B cell (primary cell): Measurements from ENCODE around the gene ELMO1. TPM values are rescaled to one million over a fixed set of nuclear protein-coding genes. Genes with fewer than 3 reads are reported as not detected.

ENCODE experiments used
- ATAC-seq: fragments of 200-7000 bp; cut with Tn5 transposase; one replicate; pipeline ENCODE4 v1.10.0; 2021; ENCODE audit warnings: low read depth, mild to moderate bottlenecking, moderate number of reproducible peaks, moderate library complexity
- CTCF ChIA-PET: fragments of 350-600 bp; sonication (Branson Sonifier 250); formaldehyde crosslinking; loops from one replicate; lab custom pipeline; 2021; ENCODE audit warnings: antibody characterized with exemption, inconsistent platforms; lab: Charles Lee
- POLR2A ChIA-PET: fragments of 350-600 bp; sonication (Branson Sonifier 250); formaldehyde crosslinking; loops from one replicate; lab custom pipeline; 2021; ENCODE audit warnings: antibody characterized with exemption; lab: Charles Lee
- DNase-seq: peaks from one replicate; pipeline ENCODE4 v3.0.0; 2013
- H2AFZ ChIP-seq: 2 replicates; pipeline ENCODE4 v1.6.1; 2012; ENCODE audit warnings: mild to moderate bottlenecking, low read depth, low read length; ENCODE audit not compliant: insufficient read depth, poor library complexity, severe bottlenecking
- H3K27ac ChIP-seq, 2 donors: 1 replicate in 1 of 2; 2 replicates in 1 of 2; pipeline ENCODE4 v1.5.1; 2012 to 2013; ENCODE audit warnings: low read length in 2 of 2, mild to moderate bottlenecking in 2 of 2, moderate library complexity in 1 of 2
- H3K27me3 ChIP-seq, 4 experiments: fragments of 200-600 bp in 1 of 4; sonication (generic) in 1 of 4; replicated peaks in 1 of 4; 1 replicate in 2 of 4; 2 replicates in 2 of 4; pipeline versions ENCODE4 v1.6.1 to v1.7.0; 2013 to 2016; ENCODE audit warnings: low read length in 3 of 4, mild to moderate bottlenecking in 2 of 4, mixed read lengths in 1 of 4, moderate library complexity in 1 of 4; ENCODE audit not compliant: insufficient read depth in 4 of 4, control insufficient read depth in 3 of 4; ENCODE audit errors: control extremely low read depth in 1 of 4
- H3K36me3 ChIP-seq, 2 experiments: replicated peaks in 1 of 2; 1 replicate in 1 of 2; 2 replicates in 1 of 2; pipeline versions ENCODE4 v1.6.1 to v1.7.1; 2013; ENCODE audit warnings: low read length in 1 of 2; ENCODE audit not compliant: insufficient read depth in 2 of 2, control insufficient read depth in 1 of 2; ENCODE audit errors: control extremely low read depth in 1 of 2, extremely low read depth in 1 of 2
- H3K4me1 ChIP-seq, 2 donors: fragments of 200-600 bp in 1 of 2; sonication (generic) in 1 of 2; 1 replicate in 1 of 2; 2 replicates in 1 of 2; pipeline versions ENCODE4 v1.5.1 to v1.6.1; 2013 to 2017; ENCODE audit warnings: low read length in 2 of 2; ENCODE audit not compliant: control insufficient read depth in 2 of 2, insufficient read depth in 2 of 2
- H3K4me2 ChIP-seq: replicated peaks from 2 replicates; pipeline ENCODE3; 2012; ENCODE audit warnings: mild to moderate bottlenecking, low read depth, low read length; ENCODE audit not compliant: poor library complexity, severe bottlenecking
- H3K4me3 ChIP-seq, 5 experiments: fragments of 200-600 bp in 1 of 5; sonication (generic) in 1 of 5; 1 replicate in 3 of 5; 2 replicates in 2 of 5; pipeline versions ENCODE4 v1.5.1 to v1.7.0; 2011 to 2016; ENCODE audit warnings: low read length in 4 of 5, mild to moderate bottlenecking in 4 of 5, low read depth in 2 of 5, control low read depth in 1 of 5, moderate library complexity in 1 of 5; ENCODE audit not compliant: insufficient read depth in 1 of 5; ENCODE audit errors: control extremely low read depth in 1 of 5, extremely low read depth in 1 of 5
- H3K79me2 ChIP-seq: fragments of 200-600 bp; sonication (generic); one replicate; pipeline ENCODE4 v1.6.0; 2016; ENCODE audit warnings: low read length; ENCODE audit not compliant: control insufficient read depth, insufficient read depth
- H3K9ac ChIP-seq: fragments of 200-600 bp; sonication (generic); 2 replicates; pipeline ENCODE4 v1.6.1; 2017; ENCODE audit warnings: mild to moderate bottlenecking, low read length, moderate library complexity
- H3K9me3 ChIP-seq, 3 donors: one replicate each; pipeline versions ENCODE4 v1.6.1 to v1.7.1; 2013; ENCODE audit warnings: low read length in 2 of 3; ENCODE audit not compliant: control insufficient read depth in 2 of 3, insufficient read depth in 1 of 3; ENCODE audit errors: control extremely low read depth in 1 of 3
- H4K20me1 ChIP-seq: 2 replicates; pipeline ENCODE4 v1.6.0; 2012; ENCODE audit warnings: mild to moderate bottlenecking, low read length; ENCODE audit not compliant: insufficient read depth, control insufficient read depth, poor library complexity, severe bottlenecking
- H3K27ac Mint-ChIP-seq: one replicate; pipeline ENCODE4 v1.8.0; 2021; ENCODE audit warnings: mixed read lengths
- H3K27me3 Mint-ChIP-seq: one replicate; pipeline ENCODE4 v1.8.0; 2021; ENCODE audit warnings: mixed read lengths
- H3K4me1 Mint-ChIP-seq: one replicate; pipeline ENCODE4 v1.8.0; 2021; ENCODE audit warnings: mixed read lengths
- H3K4me3 Mint-ChIP-seq: one replicate; pipeline ENCODE4 v1.8.0; 2021; ENCODE audit warnings: mixed read lengths
- H3K9me3 Mint-ChIP-seq: one replicate; pipeline ENCODE4 v1.8.0; 2022; ENCODE audit warnings: mixed read lengths; ENCODE audit not compliant: insufficient read depth
- EZH2 ChIP-seq: IDR thresholded peaks from 2 replicates; pipeline ENCODE4 v1.6.1; 2012; ENCODE audit warnings: borderline replicate concordance, low read depth, mild to moderate bottlenecking, moderate library complexity, low read length; ENCODE audit not compliant: insufficient read depth, poor library complexity, severe bottlenecking
- whole genome bisulfite sequencing: methylation state at CpG from one replicate; pipeline ENCODE4 v1.1.5; 2013; ENCODE audit warnings: missing lambda C conversion rate; ENCODE audit not compliant: insufficient coverage; 5-methylcytosine and 5-hydroxymethylcytosine counted together
- intact Hi-C: fragments of 100-400 bp; cut with micrococcal nuclease; formaldehyde crosslinking; loops from one replicate; pipeline ENCODE4 v1.10.0; 2022
- polyA plus RNA-seq: library from polyadenylated mRNA; depleted of rRNA; stranded (reverse); fragments of >200 nt; gene quantifications from 2 replicates; pipeline ENCODE4 v1.2.3, GENCODE V29; 2012
- total RNA-seq, 2 donors: library from RNA; stranded (reverse); fragments of 120-200 nt in 1 of 2; gene quantifications; 1 replicate in 1 of 2; 2 replicates in 1 of 2; pipeline versions ENCODE4 v1.2.3 to v1.2.4, GENCODE V29; 2013 to 2022
- TF ChIP-seq, protein P1 (sequence below): fragments of 200-600 bp; IDR thresholded peaks from one replicate; pipeline ENCODE4 v1.8.0; 2022; ENCODE audit warnings: antibody characterized with exemption, mild to moderate bottlenecking

Gene ELMO1
- total and polyA plus RNA-seq, 2 donors (not counting 1 experiment from before 2014, with no cell fraction given) = 44.7 to 177 TPM

DNA sequence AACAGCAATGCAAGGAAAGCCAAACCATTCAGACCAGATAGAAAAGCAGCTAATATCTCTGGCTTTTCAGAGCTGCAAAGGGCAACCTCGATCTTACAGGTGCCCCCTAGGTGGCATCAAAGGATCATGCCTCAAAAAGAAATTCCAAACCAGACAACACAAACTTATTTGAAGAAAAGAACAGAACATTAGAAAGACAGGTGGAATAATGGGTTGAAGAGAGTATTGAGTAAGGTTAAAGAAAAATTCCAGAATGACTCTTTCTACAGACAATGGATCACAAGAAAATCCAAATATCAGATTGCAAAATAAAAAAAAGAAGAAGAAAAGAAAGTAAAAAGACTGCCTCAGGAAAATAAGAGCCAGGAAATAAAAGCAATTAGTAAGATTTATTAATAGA is 213.7 kb downstream of the ELMO1 start:
- TF ChIP-seq, protein P1, sequence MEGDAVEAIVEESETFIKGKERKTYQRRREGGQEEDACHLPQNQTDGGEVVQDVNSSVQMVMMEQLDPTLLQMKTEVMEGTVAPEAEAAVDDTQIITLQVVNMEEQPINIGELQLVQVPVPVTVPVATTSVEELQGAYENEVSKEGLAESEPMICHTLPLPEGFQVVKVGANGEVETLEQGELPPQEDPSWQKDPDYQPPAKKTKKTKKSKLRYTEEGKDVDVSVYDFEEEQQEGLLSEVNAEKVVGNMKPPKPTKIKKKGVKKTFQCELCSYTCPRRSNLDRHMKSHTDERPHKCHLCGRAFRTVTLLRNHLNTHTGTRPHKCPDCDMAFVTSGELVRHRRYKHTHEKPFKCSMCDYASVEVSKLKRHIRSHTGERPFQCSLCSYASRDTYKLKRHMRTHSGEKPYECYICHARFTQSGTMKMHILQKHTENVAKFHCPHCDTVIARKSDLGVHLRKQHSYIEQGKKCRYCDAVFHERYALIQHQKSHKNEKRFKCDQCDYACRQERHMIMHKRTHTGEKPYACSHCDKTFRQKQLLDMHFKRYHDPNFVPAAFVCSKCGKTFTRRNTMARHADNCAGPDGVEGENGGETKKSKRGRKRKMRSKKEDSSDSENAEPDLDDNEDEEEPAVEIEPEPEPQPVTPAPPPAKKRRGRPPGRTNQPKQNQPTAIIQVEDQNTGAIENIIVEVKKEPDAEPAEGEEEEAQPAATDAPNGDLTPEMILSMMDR = peak; percentile 81
- TF ChIP-seq EZH2 = no peak
- no peaks in the 10 kb centered on the region for H3K27me3 ChIP-seq
- no peak overlapping the region for H3K4me2 ChIP-seq
- Mint-ChIP-seq H3K4me3 (no peak overlapping the region), H3K9me3 (no peaks in the 10 kb centered on the region), H3K27me3 (no peaks in the 10 kb centered on the region), H3K4me1 (peaks cover 2% of the 10 kb centered on the region), H3K27ac (no peak overlapping the region)
- no peaks in the 10 kb centered on the region for H3K9me3 ChIP-seq
- no peak overlapping the region for H3K9ac ChIP-seq
- no peak overlapping the region for H2AFZ ChIP-seq
- H3K79me2 ChIP-seq = no peaks in the 10 kb centered on the region
- DNase-seq = peak; percentile 58
- peaks cover 12% of the 10 kb centered on the region for H4K20me1 ChIP-seq
- CTCF ChIA-PET = interaction anchor here (0.6 to 9.6 kb wide), 35 partner anchors 11 to 747 kb away, joined by 3 to 186 read pairs (median 5); partner anchors contain the start of gene ELMO1
- ATAC-seq = peak; percentile 24
- H3K4me1 ChIP-seq = no peaks in the 10 kb centered on the region
- H3K27ac ChIP-seq = no peak overlapping the region
- H3K36me3 ChIP-seq = peaks cover 14 to 17% of the 10 kb centered on the region in 2 experiments
- no CpG with 5 or more reads among the region's 1 CpG for WGBS
- POLR2A ChIA-PET = no interaction called here
- H3K4me3 ChIP-seq = no peak overlapping the region
- intact Hi-C loops = loop anchor here (1.0 kb wide), 5 partner anchors 118 to 598 kb away; partner anchors contain the start of gene ELMO1

DNA sequence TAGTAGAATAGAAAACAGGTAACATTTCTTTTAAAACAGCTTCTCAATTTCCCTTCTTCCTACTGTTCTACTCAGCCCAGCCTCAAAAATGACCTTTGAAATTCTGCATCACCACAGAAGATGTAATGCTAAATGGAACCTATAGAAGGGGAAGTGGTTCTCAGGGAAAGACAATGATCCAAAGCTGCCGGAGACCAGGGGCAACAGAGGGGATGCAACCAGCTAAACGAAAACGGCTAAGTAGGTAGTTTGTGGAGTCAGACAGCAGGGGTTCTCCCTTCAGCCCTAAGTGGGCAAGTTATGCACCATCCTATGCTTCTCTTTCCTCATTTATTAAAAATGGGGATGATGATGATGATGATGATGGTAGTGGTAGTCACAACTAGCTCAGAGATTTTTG is 214.3 kb downstream of the ELMO1 start:
- WGBS = no CpG with 5 or more reads among the region's 3 CpGs
- TF ChIP-seq, protein P1 = no peak
- TF ChIP-seq EZH2 = no peak
- H3K27me3 Mint-ChIP-seq = no peaks in the 10 kb centered on the region
- no peaks in the 10 kb centered on the region for H3K9me3 Mint-ChIP-seq
- no peak overlapping the region for H3K27ac Mint-ChIP-seq
- Histone ChIP-seq H3K9ac (no peak overlapping the region), H3K4me1 (no peaks in the 10 kb centered on the region), H3K9me3 (no peaks in the 10 kb centered on the region), H3K36me3 (peaks cover 11 to 17% of the 10 kb centered on the region in 2 experiments), H3K27me3 (no peaks in the 10 kb centered on the region), H3K4me3 (no peak overlapping the region), H2AFZ (no peak overlapping the region), H3K27ac (no peak overlapping the region), H3K4me2 (no peak overlapping the region), H3K79me2 (no peaks in the 10 kb centered on the region), H4K20me1 (peaks cover 12% of the 10 kb centered on the region)
- DNase-seq (no peak), ATAC-seq (no peak)
- intact Hi-C loops = no loop called here
- peaks cover 2% of the 10 kb centered on the region for H3K4me1 Mint-ChIP-seq
- H3K4me3 Mint-ChIP-seq = no peak overlapping the region
- ChIA-PET POLR2A (no interaction called here), CTCF (interaction anchor here (0.6 to 9.6 kb wide), 32 partner anchors 10 to 747 kb away, joined by 3 to 186 read pairs (median 5); partner anchors contain the start of gene ELMO1)
